Measurements from ENCODE around the gene NID1. TPM values are rescaled to one million over a fixed set of nuclear protein-coding genes. Genes with fewer than 3 reads are reported as not detected.
"Not testable (repeated sequence)": the region's sequence is repeated elsewhere in the genome, so short reads cannot be mapped to it uniquely, and the experiment has no call there.

Gene NID1
- total and polyA plus RNA-seq, 8 donors, result 21.4 to 214 (median 89.6) TPM

GRCh38 chr1:235971020-235971419 is 93.9 kb downstream of the NID1 start:
- TF ChIP-seq CTCF (IDR thresholded peaks at IDR 0.05) (no peak), EP300 (IDR thresholded peaks at IDR 0.05) (no peak), POLR2AphosphoS5 (IDR thresholded peaks at IDR 0.05) (no peak), POLR2A (IDR thresholded peaks at IDR 0.05) (no peak)
- no peak overlapping the region for H3K4me3 ChIP-seq
- peaks cover 0 to 23% (median 18%) of the 10 kb centered on the region in 4 donors for H3K4me1 ChIP-seq
- intact Hi-C loops (cut with DNase I; ENCODE audit: low total_unique reads), result no loop called here
- WGBS, 5 donors, result 53 to 61% (median 58%) methylated on average over 3 of the region's 3 CpGs
- no peaks in the 10 kb centered on the region for H3K9me3 ChIP-seq
- no peaks in the 10 kb centered on the region for H3K27me3 ChIP-seq
- peaks cover 0 to 12% (median 7%) of the 10 kb centered on the region in 4 donors for H3K36me3 ChIP-seq
- DNase-seq, result no peak
- peak overlapping the region in 4 of 5 donors; percentile 78 to 95 (median 94) for H3K27ac ChIP-seq

- Histone ChIP-seq H3K36me3 (no peaks in the 10 kb centered on the region), H3K27me3 (no peaks in the 10 kb centered on the region), H3K27ac (no peak overlapping the region), H3K4me1 (peaks cover 0 to 23% (median 18%) of the 10 kb centered on the region in 4 donors), H3K9me3 (no peaks in the 10 kb centered on the region), H3K4me3 (no peak overlapping the region)
- WGBS, 5 donors, result 67 to 85% (median 75%) methylated on average over 5 of the region's 5 CpGs
- DNase-seq, result no peak
- intact Hi-C loops (cut with DNase I; ENCODE audit: low total_unique reads), result loop anchor here (5.0 kb wide), 1 partner anchor 452 kb away; no protein-coding TSS in a partner anchor
- TF ChIP-seq EP300 (IDR thresholded peaks at IDR 0.05) (no peak), POLR2AphosphoS5 (IDR thresholded peaks at IDR 0.05) (no peak), CTCF (IDR thresholded peaks at IDR 0.05) (no peak), POLR2A (IDR thresholded peaks at IDR 0.05) (no peak)
Observed at GRCh38 chr1:235968831-235969230, 96.1 kb downstream of the NID1 start.

- H3K4me1 ChIP-seq, H3K4me3 ChIP-seq, H3K9me3 ChIP-seq, H3K27me3 ChIP-seq, DNase-seq, H3K36me3 ChIP-seq, H3K27ac ChIP-seq: not testable (repeated sequence)
- WGBS, 5 donors, result 56 to 76% (median 61%) methylated on average over 5 of the region's 5 CpGs
- intact Hi-C loops (cut with DNase I; ENCODE audit: low total_unique reads), result loop anchor here (5.0 kb wide), 1 partner anchor 449 kb away; no protein-coding TSS in a partner anchor
Observed at GRCh38 chr1:235966134-235966533, 98.8 kb downstream of the NID1 start.

- Histone ChIP-seq H3K9me3 (no peaks in the 10 kb centered on the region), H3K4me1 (no peaks in the 10 kb centered on the region), H3K4me3 (no peak overlapping the region), H3K36me3 (no peaks in the 10 kb centered on the region), H3K27me3 (no peaks in the 10 kb centered on the region), H3K27ac (no peak overlapping the region)
- DNase-seq, result no peak
- TF ChIP-seq POLR2A (IDR thresholded peaks at IDR 0.05) (no peak), CTCF (IDR thresholded peaks at IDR 0.05) (no peak), POLR2AphosphoS5 (IDR thresholded peaks at IDR 0.05) (no peak), EP300 (IDR thresholded peaks at IDR 0.05) (no peak)
- WGBS, 5 donors, result 80 to 97% (median 91%) methylated on average over 4 of the region's 4 CpGs
- intact Hi-C loops (cut with DNase I; ENCODE audit: low total_unique reads), result no loop called here
Observed at GRCh38 chr1:235960809-235961208, 104.1 kb downstream of the NID1 start.

GRCh38 chr1:235958021-235958420 is 106.9 kb downstream of the NID1 start:
- H3K4me1 ChIP-seq, result peaks cover 0 to 10% (median 1%) of the 10 kb centered on the region in 4 donors
- H3K36me3 ChIP-seq, result no peaks in the 10 kb centered on the region
- intact Hi-C loops (cut with DNase I; ENCODE audit: low total_unique reads), result no loop called here
- DNase-seq, result no peak
- no peak for TF ChIP-seq POLR2A (IDR thresholded peaks at IDR 0.05)
- no peaks in the 10 kb centered on the region for H3K27me3 ChIP-seq
- no peaks in the 10 kb centered on the region for H3K9me3 ChIP-seq
- WGBS, 5 donors, result 92 to 93% (median 92%) methylated on average over 9 to 12 of the region's 12 CpGs
- H3K4me3 ChIP-seq, result no peak overlapping the region
- H3K27ac ChIP-seq, result no peak overlapping the region
